Measurements from ENCODE around the gene BDKRB2. TPM values are rescaled to one million over a fixed set of nuclear protein-coding genes. Genes with fewer than 3 reads are reported as not detected.

Gene BDKRB2
- total and polyA plus RNA-seq, 2 of the 8 experiments (the other 6 are each of a cell fraction or from before 2014, with no cell fraction given): 0.13 to 0.21 TPM

DNA sequence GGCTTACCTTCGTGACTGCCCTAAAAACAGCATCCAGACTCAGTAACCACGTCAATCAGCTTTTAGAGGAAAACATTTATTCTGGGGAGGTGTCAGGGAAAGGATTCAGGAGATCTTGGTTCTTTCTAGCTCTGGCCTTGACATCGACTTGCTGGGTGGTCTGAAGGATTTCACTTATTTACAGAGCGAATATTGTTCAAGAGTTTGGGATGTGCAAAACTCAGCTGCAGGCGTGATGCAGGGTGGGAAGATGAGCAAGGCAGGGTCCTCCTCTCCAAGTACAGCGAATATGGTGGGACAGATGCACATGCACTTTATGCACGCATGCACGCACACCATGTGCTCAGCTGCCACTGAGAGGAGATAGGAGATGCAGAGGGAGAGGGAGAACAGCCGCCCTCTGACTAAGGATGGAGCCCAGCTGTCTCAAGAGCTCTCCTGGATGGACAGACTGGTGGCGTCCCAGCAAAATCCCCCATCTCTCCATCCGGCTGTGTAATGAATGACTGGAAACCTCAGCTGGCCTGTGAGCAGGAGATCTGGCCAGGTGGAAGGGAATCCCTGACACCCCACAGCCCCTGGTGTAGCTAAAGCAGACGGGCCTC, 27.0 kb downstream of the BDKRB2 start:
- no peak overlapping the region for H2AFZ ChIP-seq (ENCODE audit: low read length)
- 87% methylated on average over 12 of the region's 12 CpGs; no CpG with 5 or more reads in 1 of the 2 experiments for WGBS, 2 experiments (ENCODE audit: extremely low coverage in 1 of 2, insufficient coverage in 1 of 2, insufficient read length in 1 of 2, insufficient replicate concordance in 2 of 2, low coverage in 1 of 2, low lambda C conversion rate in 2 of 2, missing lambda C conversion rate in 1 of 2)
- FAIRE-seq: no peak
- TF ChIP-seq JUND (IDR thresholded peaks at IDR 0.05; ENCODE audit: low read length): no peak
- no peak for TF ChIP-seq KDM1A (IDR thresholded peaks at IDR 0.05; ENCODE audit: borderline replicate concordance, low read length)
- no peak for TF ChIP-seq RFX5 (IDR thresholded peaks at IDR 0.05; ENCODE audit: borderline replicate concordance, low read depth, low read length)
- TF ChIP-seq TBP (IDR thresholded peaks at IDR 0.05; ENCODE audit: low read depth, low read length): no peak
- no peak for TF ChIP-seq RBBP5 (IDR thresholded peaks at IDR 0.05; ENCODE audit: borderline replicate concordance, low read depth, low read length)
- TF ChIP-seq, protein P1, sequence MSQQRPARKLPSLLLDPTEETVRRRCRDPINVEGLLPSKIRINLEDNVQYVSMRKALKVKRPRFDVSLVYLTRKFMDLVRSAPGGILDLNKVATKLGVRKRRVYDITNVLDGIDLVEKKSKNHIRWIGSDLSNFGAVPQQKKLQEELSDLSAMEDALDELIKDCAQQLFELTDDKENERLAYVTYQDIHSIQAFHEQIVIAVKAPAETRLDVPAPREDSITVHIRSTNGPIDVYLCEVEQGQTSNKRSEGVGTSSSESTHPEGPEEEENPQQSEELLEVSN (IDR thresholded peaks at IDR 0.05): no peak
- no peak for TF ChIP-seq TCF12 (IDR thresholded peaks at IDR 0.05; ENCODE audit: low read depth, low read length)
- TF ChIP-seq RAD21 (IDR thresholded peaks at IDR 0.05 in 1 of 2, conservative IDR thresholded peaks at IDR 0.05 in 1 of 2; ENCODE audit: low read depth in 2 of 2, low read length in 2 of 2): no peak
- no peak for TF ChIP-seq POU5F1 (IDR thresholded peaks at IDR 0.05; ENCODE audit: low read depth, low read length)
- TF ChIP-seq CBX5 (IDR thresholded peaks at IDR 0.05; ENCODE audit: low read depth, low read length): no peak
- no peak for TF ChIP-seq GABPA (IDR thresholded peaks at IDR 0.05; ENCODE audit: borderline replicate concordance, insufficient read depth, low read length)
- no peak for TF ChIP-seq KDM4A (IDR thresholded peaks at IDR 0.05; ENCODE audit: low read depth, low read length, severe bottlenecking)
- TF ChIP-seq YY1 (IDR thresholded peaks at IDR 0.05; ENCODE audit: low read depth, low read length): no peak

More for the DNA sequence above, 27.0 kb downstream of the BDKRB2 start:
- H3K9me3 ChIP-seq (ENCODE audit: insufficient read depth in 2 of 2, low read depth in 1 of 2, low read length in 1 of 2): peaks cover 4 to 6% of the 10 kb centered on the region in 2 experiments; a peak in 2 of 4 replicates
- DNase-seq (ENCODE audit: low read depth in 1 of 2, low spot score in 2 of 2): no peak
- CTCF ChIA-PET (ENCODE audit: partially characterized antibody): interaction anchor here (0.7 to 1.5 kb wide), 5 partner anchors 13 to 133 kb away, joined by 3 to 5 read pairs (median 4); no protein-coding TSS in a partner anchor
- H3K4ac ChIP-seq (replicated peaks; ENCODE audit: insufficient read length, low read depth, low read length): no peak overlapping the region
- no peak overlapping the region for H4K8ac ChIP-seq (ENCODE audit: extremely low read depth, insufficient read depth, low read length)
- no peak overlapping the region for H2BK12ac ChIP-seq (ENCODE audit: low read depth, low read length)
- H4K91ac ChIP-seq (replicated peaks; ENCODE audit: insufficient read length, low read length): no peak overlapping the region
- H4K5ac ChIP-seq (ENCODE audit: insufficient read length, low read depth, low read length): no peak overlapping the region
- no peak overlapping the region for H3K4me3 ChIP-seq (ENCODE audit: extremely low read depth in 1 of 4, insufficient read depth in 2 of 4, low read depth in 3 of 4, low read length in 4 of 4)
- H2BK15ac ChIP-seq (ENCODE audit: low read length): no peak overlapping the region
- no peak overlapping the region for H3K9ac ChIP-seq (replicated peaks in 1 of 4; ENCODE audit: extremely low read depth in 1 of 4, low read depth in 3 of 4, low read length in 3 of 4)
- H3K23ac ChIP-seq (ENCODE audit: insufficient read length): no peak overlapping the region
- H2BK5ac ChIP-seq (ENCODE audit: low read depth, low read length): no peak overlapping the region
- H3K4me1 ChIP-seq (replicated peaks in 1 of 4; ENCODE audit: control insufficient read depth in 3 of 4, insufficient read depth in 4 of 4, low read length in 3 of 4): peaks cover 0 to 5% (median 0%) of the 10 kb centered on the region in 4 experiments; a peak in 1 of 7 replicates
- H3K79me2 ChIP-seq (ENCODE audit: control insufficient read depth in 1 of 2, insufficient read depth in 2 of 2, low read length in 2 of 2): no peaks in the 10 kb centered on the region
- H3K27me3 ChIP-seq (replicated peaks in 1 of 4; ENCODE audit: control insufficient read depth in 3 of 4, extremely low read depth in 1 of 4, insufficient read depth in 3 of 4, low read length in 3 of 4): no peaks in the 10 kb centered on the region
- no peak overlapping the region for H3K27ac ChIP-seq (ENCODE audit: low read depth, low read length)
- no peak overlapping the region for H2AK5ac ChIP-seq (ENCODE audit: low read depth, low read length)
- H3K18ac ChIP-seq (ENCODE audit: extremely low read depth, low read length): no peak overlapping the region
- no peak overlapping the region for H3K14ac ChIP-seq (ENCODE audit: insufficient read length)
- H2BK120ac ChIP-seq (replicated peaks; ENCODE audit: low read depth, low read length): no peak overlapping the region
- no peaks in the 10 kb centered on the region for H3K79me1 ChIP-seq (ENCODE audit: low read depth, low read length)
- H3K4me2 ChIP-seq (ENCODE audit: insufficient read depth in 1 of 2, low read depth in 2 of 2, low read length in 2 of 2): no peak overlapping the region
- H4K20me1 ChIP-seq (replicated peaks in 1 of 2; ENCODE audit: control insufficient read depth in 1 of 2, insufficient read depth in 2 of 2, low read length in 2 of 2): no peaks in the 10 kb centered on the region
- no peak overlapping the region for H2BK20ac ChIP-seq (ENCODE audit: low read length)
- no peaks in the 10 kb centered on the region for H3K36me3 ChIP-seq (ENCODE audit: control insufficient read depth in 2 of 4, insufficient read depth in 4 of 4, low read length in 3 of 4)
- no peak overlapping the region for H3K56ac ChIP-seq (replicated peaks; ENCODE audit: insufficient read length, low read depth, low read length)
- POLR2A ChIA-PET (ENCODE audit: partially characterized antibody): no interaction called here
- no peaks in the 10 kb centered on the region for H3K23me2 ChIP-seq (ENCODE audit: low read depth, low read length)

Data from H1 (cell line).